Measurements from ENCODE around the gene SCFD2. TPM values are rescaled to one million over a fixed set of nuclear protein-coding genes. Genes with fewer than 3 reads are reported as not detected.

SCFD2 gene
- total RNA-seq, 1 experiment from 2014 or later = 19.2 TPM

- no peak for TF ChIP-seq CTCF (IDR thresholded peaks at IDR 0.05; ENCODE audit: unreplicated experiment)
Measured at GRCh38 chr4:52894443-52894842, 471.4 kb downstream of the SCFD2 start.

GRCh38 chr4:52892880-52893279, 473.0 kb downstream of the SCFD2 start:
- H3K9me3 Mint-ChIP-seq (ENCODE audit: unreplicated experiment) = peaks cover 13% of the 10 kb centered on the region
- no TSS peak for BruUV-seq (replicated peaks)
- CTCF ChIA-PET = interaction anchor here (0.6 to 1.1 kb wide), 3 partner anchors 29 to 826 kb away, joined by 3 to 4 read pairs (median 3); no protein-coding TSS in a partner anchor

More at GRCh38 chr4:52894443-52894842, 471.4 kb downstream of the SCFD2 start:
- ChIA-PET POLR2A (no interaction called here), CTCF (interaction anchor here (0.5 to 0.8 kb wide), 2 partner anchors 71 to 83 kb away, joined by 3 read pairs; no protein-coding TSS in a partner anchor)
- Mint-ChIP-seq H3K9me3 (ENCODE audit: unreplicated experiment) (peaks cover 9% of the 10 kb centered on the region), H3K4me1 (ENCODE audit: insufficient read depth, unreplicated experiment) (no peaks in the 10 kb centered on the region), H3K27ac (ENCODE audit: low read depth, unreplicated experiment) (no peak overlapping the region), H3K27me3 (ENCODE audit: insufficient read depth, unreplicated experiment) (no peaks in the 10 kb centered on the region), H3K36me3 (ENCODE audit: insufficient read depth, unreplicated experiment) (peaks cover 9% of the 10 kb centered on the region), H3K4me3 (ENCODE audit: unreplicated experiment) (no peak overlapping the region)
- intact Hi-C loops (cut with micrococcal nuclease) = no loop called here
- BruUV-seq (replicated peaks) = no TSS peak
- DNase-seq (ENCODE audit: unreplicated experiment) = no peak

GRCh38 chr4:52891743-52892142, 474.1 kb downstream of the SCFD2 start:
- H3K27me3 Mint-ChIP-seq (ENCODE audit: insufficient read depth, unreplicated experiment) = no peaks in the 10 kb centered on the region
- no peak for DNase-seq (ENCODE audit: unreplicated experiment)
- no peak overlapping the region for H3K27ac Mint-ChIP-seq (ENCODE audit: low read depth, unreplicated experiment)
- no TSS peak for BruUV-seq (replicated peaks)
- ChIA-PET POLR2A (interaction anchor here (0.6 kb wide), 1 partner anchor 109 kb away, joined by 3 read pairs; no protein-coding TSS in a partner anchor), CTCF (interaction anchor here (0.5 to 0.7 kb wide), 4 partner anchors 21 to 1883 kb away, joined by 3 to 4 read pairs (median 3); no protein-coding TSS in a partner anchor)
- H3K36me3 Mint-ChIP-seq (ENCODE audit: insufficient read depth, unreplicated experiment) = no peaks in the 10 kb centered on the region
- no peak for TF ChIP-seq CTCF (IDR thresholded peaks at IDR 0.05; ENCODE audit: unreplicated experiment)
- H3K4me3 Mint-ChIP-seq (ENCODE audit: unreplicated experiment) = no peak overlapping the region
- peaks cover 9% of the 10 kb centered on the region for H3K9me3 Mint-ChIP-seq (ENCODE audit: unreplicated experiment)
- no peaks in the 10 kb centered on the region for H3K4me1 Mint-ChIP-seq (ENCODE audit: insufficient read depth, unreplicated experiment)
- intact Hi-C loops (cut with micrococcal nuclease) = no loop called here

More at GRCh38 chr4:52892880-52893279, 473.0 kb downstream of the SCFD2 start:
- intact Hi-C loops (cut with micrococcal nuclease) = no loop called here
- no peak for TF ChIP-seq CTCF (IDR thresholded peaks at IDR 0.05; ENCODE audit: unreplicated experiment)
- no peak overlapping the region for H3K27ac Mint-ChIP-seq (ENCODE audit: low read depth, unreplicated experiment)
- no peak for DNase-seq (ENCODE audit: unreplicated experiment)
- no peaks in the 10 kb centered on the region for H3K27me3 Mint-ChIP-seq (ENCODE audit: insufficient read depth, unreplicated experiment)
- no peaks in the 10 kb centered on the region for H3K4me1 Mint-ChIP-seq (ENCODE audit: insufficient read depth, unreplicated experiment)
- H3K4me3 Mint-ChIP-seq (ENCODE audit: unreplicated experiment) = no peak overlapping the region
- POLR2A ChIA-PET = no interaction called here
- H3K36me3 Mint-ChIP-seq (ENCODE audit: insufficient read depth, unreplicated experiment) = peaks cover 4% of the 10 kb centered on the region

- ChIA-PET CTCF (no interaction called here), POLR2A (no interaction called here)
- Mint-ChIP-seq H3K27ac (ENCODE audit: low read depth, unreplicated experiment) (no peak overlapping the region), H3K9me3 (ENCODE audit: unreplicated experiment) (peaks cover 9% of the 10 kb centered on the region), H3K4me3 (ENCODE audit: unreplicated experiment) (no peak overlapping the region), H3K27me3 (ENCODE audit: insufficient read depth, unreplicated experiment) (no peaks in the 10 kb centered on the region), H3K4me1 (ENCODE audit: insufficient read depth, unreplicated experiment) (no peaks in the 10 kb centered on the region), H3K36me3 (ENCODE audit: insufficient read depth, unreplicated experiment) (peaks cover 3% of the 10 kb centered on the region)
- no TSS peak for BruUV-seq (replicated peaks)
- no peak for DNase-seq (ENCODE audit: unreplicated experiment)
- TF ChIP-seq CTCF (IDR thresholded peaks at IDR 0.05; ENCODE audit: unreplicated experiment) = no peak
- intact Hi-C loops (cut with micrococcal nuclease) = no loop called here
Measured at GRCh38 chr4:52890521-52890791, 475.4 kb downstream of the SCFD2 start.
